ENCODE results near the gene EXD2.
"Not testable (repeated sequence)": the region's sequence is repeated elsewhere in the genome, so short reads cannot be mapped to it uniquely, and the experiment has no call there.

Gene EXD2

GRCh38 chr14:69274321-69274720, 83.0 kb downstream of the EXD2 start:
- H3K4me3 ChIP-seq (ENCODE audit: low read depth, low read length) = no peak overlapping the region

GRCh38 chr14:69275331-69275730, 84.0 kb downstream of the EXD2 start:
- no peak overlapping the region for H3K4me3 ChIP-seq (ENCODE audit: low read depth, low read length)

GRCh38 chr14:69277356-69277755, 86.1 kb downstream of the EXD2 start:
- not testable (repeated sequence) for H3K4me3 ChIP-seq (ENCODE audit: low read depth, low read length)

- no peak overlapping the region for H3K4me3 ChIP-seq (ENCODE audit: low read depth, low read length)
Observed at GRCh38 chr14:69280746-69281291, 89.5 kb downstream of the EXD2 start.

- no peak overlapping the region for H3K4me3 ChIP-seq (ENCODE audit: low read depth, low read length)
Observed at GRCh38 chr14:69281450-69282169, 90.3 kb downstream of the EXD2 start.

- H3K4me3 ChIP-seq (ENCODE audit: low read depth, low read length) = no peak overlapping the region
Observed at GRCh38 chr14:69282448-69282847, 91.2 kb downstream of the EXD2 start.

GRCh38 chr14:69284170-69284569, 92.9 kb downstream of the EXD2 start:
- H3K4me3 ChIP-seq (ENCODE audit: low read depth, low read length) = no peak overlapping the region

- no peak overlapping the region for H3K4me3 ChIP-seq (ENCODE audit: low read depth, low read length)
Observed at GRCh38 chr14:69285661-69286255, 94.5 kb downstream of the EXD2 start.

GRCh38 chr14:69287098-69288010, 96.1 kb downstream of the EXD2 start:
- no peak overlapping the region for H3K4me3 ChIP-seq (ENCODE audit: low read depth, low read length)

GRCh38 chr14:69288011-69288771, 96.9 kb downstream of the EXD2 start:
- no peak overlapping the region for H3K4me3 ChIP-seq (ENCODE audit: low read depth, low read length)

- no peak overlapping the region for H3K4me3 ChIP-seq (ENCODE audit: low read depth, low read length)
Observed at GRCh38 chr14:69288956-69289705, 97.8 kb downstream of the EXD2 start.

- H3K4me3 ChIP-seq (ENCODE audit: low read depth, low read length) = no peak overlapping the region
Observed at GRCh38 chr14:69289811-69290520, 98.7 kb downstream of the EXD2 start.

GRCh38 chr14:69290881-69291280, 99.6 kb downstream of the EXD2 start:
- H3K4me3 ChIP-seq (ENCODE audit: low read depth, low read length) = not testable (repeated sequence)

- H3K4me3 ChIP-seq (ENCODE audit: low read depth, low read length) = no peak overlapping the region
Observed at GRCh38 chr14:69291396-69291795, 100.1 kb downstream of the EXD2 start.

- H3K4me3 ChIP-seq (ENCODE audit: low read depth, low read length) = no peak overlapping the region
Observed at GRCh38 chr14:69291891-69292561, 100.7 kb downstream of the EXD2 start.
